Measurements from ENCODE around the gene PRTG. TPM values are rescaled to one million over a fixed set of nuclear protein-coding genes. Genes with fewer than 3 reads are reported as not detected.

Gene PRTG
- total RNA-seq, 4 donors from 2014 or later: 4.1 to 37.2 (median 23.3) TPM

GRCh38 chr15:55637086-55637485 is 105.9 kb downstream of the PRTG start:
- no peak for DNase-seq
- Histone ChIP-seq H3K4me3 (no peak overlapping the region), H3K27me3 (no peaks in the 10 kb centered on the region), H3K4me1 (no peaks in the 10 kb centered on the region), H3K27ac (no peak overlapping the region), H3K36me3 (no peaks in the 10 kb centered on the region), H3K9me3 (no peaks in the 10 kb centered on the region)
- intact Hi-C loops (cut with DNase I; ENCODE audit: low total_unique reads): no loop called here
- TF ChIP-seq, protein P1, sequence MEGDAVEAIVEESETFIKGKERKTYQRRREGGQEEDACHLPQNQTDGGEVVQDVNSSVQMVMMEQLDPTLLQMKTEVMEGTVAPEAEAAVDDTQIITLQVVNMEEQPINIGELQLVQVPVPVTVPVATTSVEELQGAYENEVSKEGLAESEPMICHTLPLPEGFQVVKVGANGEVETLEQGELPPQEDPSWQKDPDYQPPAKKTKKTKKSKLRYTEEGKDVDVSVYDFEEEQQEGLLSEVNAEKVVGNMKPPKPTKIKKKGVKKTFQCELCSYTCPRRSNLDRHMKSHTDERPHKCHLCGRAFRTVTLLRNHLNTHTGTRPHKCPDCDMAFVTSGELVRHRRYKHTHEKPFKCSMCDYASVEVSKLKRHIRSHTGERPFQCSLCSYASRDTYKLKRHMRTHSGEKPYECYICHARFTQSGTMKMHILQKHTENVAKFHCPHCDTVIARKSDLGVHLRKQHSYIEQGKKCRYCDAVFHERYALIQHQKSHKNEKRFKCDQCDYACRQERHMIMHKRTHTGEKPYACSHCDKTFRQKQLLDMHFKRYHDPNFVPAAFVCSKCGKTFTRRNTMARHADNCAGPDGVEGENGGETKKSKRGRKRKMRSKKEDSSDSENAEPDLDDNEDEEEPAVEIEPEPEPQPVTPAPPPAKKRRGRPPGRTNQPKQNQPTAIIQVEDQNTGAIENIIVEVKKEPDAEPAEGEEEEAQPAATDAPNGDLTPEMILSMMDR (IDR thresholded peaks at IDR 0.05): no peak
- no peak for TF ChIP-seq POLR2A (IDR thresholded peaks at IDR 0.05)

DNA sequence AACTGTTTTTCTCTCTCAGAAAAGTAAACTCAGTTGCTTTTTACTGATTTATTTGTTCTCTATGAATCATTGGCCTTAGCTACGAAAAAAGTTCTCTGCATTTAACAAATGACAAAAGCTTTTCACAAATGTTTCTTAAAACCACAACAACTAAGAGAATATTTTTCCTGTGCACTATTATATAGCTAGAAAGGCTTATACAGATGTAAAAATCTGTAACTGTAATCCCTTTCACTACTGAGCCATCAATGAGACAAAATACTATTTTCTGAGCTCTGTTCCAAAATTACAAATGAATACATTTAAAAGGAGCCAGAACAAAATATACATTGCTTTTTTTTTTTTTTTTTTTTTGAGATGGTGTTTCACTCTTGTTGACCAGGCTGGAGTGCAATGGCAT is 109.2 kb downstream of the PRTG start:
- no peaks in the 10 kb centered on the region for H3K27me3 ChIP-seq
- no peak for TF ChIP-seq POLR2A (IDR thresholded peaks at IDR 0.05)
- TF ChIP-seq, protein P1 (IDR thresholded peaks at IDR 0.05): no peak
- no peak for DNase-seq

GRCh38 chr15:55632434-55632833 is 110.5 kb downstream of the PRTG start:
- Histone ChIP-seq H3K27me3 (no peaks in the 10 kb centered on the region), H3K27ac (no peak overlapping the region), H3K36me3 (no peaks in the 10 kb centered on the region), H3K9me3 (no peaks in the 10 kb centered on the region), H3K4me3 (no peak overlapping the region), H3K4me1 (no peaks in the 10 kb centered on the region)
- intact Hi-C loops (cut with DNase I; ENCODE audit: low total_unique reads): no loop called here
- no peak for DNase-seq
- no peak for TF ChIP-seq POLR2A (IDR thresholded peaks at IDR 0.05)
- TF ChIP-seq, protein P1 (IDR thresholded peaks at IDR 0.05): no peak

More for the DNA sequence above, 109.2 kb downstream of the PRTG start:
- no peaks in the 10 kb centered on the region for H3K4me1 ChIP-seq
- H3K9me3 ChIP-seq: no peaks in the 10 kb centered on the region
- no peaks in the 10 kb centered on the region for H3K36me3 ChIP-seq
- intact Hi-C loops (cut with DNase I; ENCODE audit: low total_unique reads): no loop called here
- no peak overlapping the region for H3K27ac ChIP-seq
- H3K4me3 ChIP-seq: no peak overlapping the region

DNA sequence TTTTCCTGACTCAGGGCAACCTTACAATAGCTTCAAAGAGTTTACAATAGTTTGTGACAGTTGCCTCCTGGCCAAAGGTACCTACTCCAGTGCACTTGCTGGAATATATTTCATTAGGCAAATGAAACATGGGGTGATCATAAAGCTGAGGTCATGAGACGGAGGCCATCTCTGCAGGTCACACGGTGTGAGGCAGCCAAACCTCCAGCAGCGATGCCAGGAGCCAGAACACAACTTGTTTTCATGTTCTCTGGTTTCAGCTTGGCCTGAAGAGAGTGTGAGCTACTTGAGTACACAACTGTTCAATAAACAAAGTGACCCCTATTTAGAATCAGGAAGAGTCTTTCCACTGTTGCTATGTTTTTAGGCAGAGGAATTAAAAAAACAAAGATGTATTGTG is 112.1 kb downstream of the PRTG start:
- Histone ChIP-seq H3K4me3 (no peak overlapping the region), H3K27me3 (no peaks in the 10 kb centered on the region)
- intact Hi-C loops (cut with DNase I; ENCODE audit: low total_unique reads): no loop called here

GRCh38 chr15:55628369-55628730 is 114.6 kb downstream of the PRTG start:
- no peak for DNase-seq
- H3K27me3 ChIP-seq: no peaks in the 10 kb centered on the region
- H3K4me1 ChIP-seq: no peaks in the 10 kb centered on the region
- no peak overlapping the region for H3K27ac ChIP-seq
- H3K4me3 ChIP-seq: no peak overlapping the region
- intact Hi-C loops (cut with DNase I; ENCODE audit: low total_unique reads): no loop called here
- H3K9me3 ChIP-seq: no peaks in the 10 kb centered on the region
- H3K36me3 ChIP-seq: no peaks in the 10 kb centered on the region
- no peak for TF ChIP-seq POLR2A (IDR thresholded peaks at IDR 0.05)
- TF ChIP-seq, protein P1 (IDR thresholded peaks at IDR 0.05): no peak

More for the DNA sequence above, 112.1 kb downstream of the PRTG start:
- TF ChIP-seq POLR2A (IDR thresholded peaks at IDR 0.05): no peak
- H3K27ac ChIP-seq: no peak overlapping the region
- H3K36me3 ChIP-seq: no peaks in the 10 kb centered on the region
- DNase-seq: no peak
- no peaks in the 10 kb centered on the region for H3K4me1 ChIP-seq
- no peaks in the 10 kb centered on the region for H3K9me3 ChIP-seq

Measured in uterus (tissue), 4 donors.